Kidney glomerular epithelial cell (primary cell): ENCODE data around the gene CASP8.
"Not testable (repeated sequence)": the region's sequence is repeated elsewhere in the genome, so short reads cannot be mapped to it uniquely, and the experiment has no call there.

Experiments
- DNase-seq: peaks from one replicate; lab custom pipeline; 2025; lab: John Stamatoyannopoulos, UW

Gene CASP8

DNA sequence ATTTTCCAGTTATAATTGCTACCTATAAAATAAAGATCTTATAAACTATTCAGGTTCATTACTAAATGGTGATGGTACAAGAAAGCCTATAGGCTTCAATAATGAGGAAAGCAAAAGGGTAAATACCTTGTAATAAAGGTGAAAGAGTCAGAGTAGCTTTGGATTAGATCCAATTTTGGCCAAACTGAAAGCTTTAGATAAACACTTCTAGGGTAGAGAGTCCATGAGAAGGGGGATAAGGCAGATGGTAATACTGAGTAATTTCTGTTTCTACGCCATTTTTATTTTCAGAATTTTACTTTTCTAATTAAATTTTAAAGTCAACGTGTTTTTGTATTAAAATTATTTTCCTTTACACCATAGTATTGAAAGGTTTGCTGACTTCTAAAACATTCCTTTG, 9.4 kb downstream of the CASP8 start:
- no peak for DNase-seq

DNA sequence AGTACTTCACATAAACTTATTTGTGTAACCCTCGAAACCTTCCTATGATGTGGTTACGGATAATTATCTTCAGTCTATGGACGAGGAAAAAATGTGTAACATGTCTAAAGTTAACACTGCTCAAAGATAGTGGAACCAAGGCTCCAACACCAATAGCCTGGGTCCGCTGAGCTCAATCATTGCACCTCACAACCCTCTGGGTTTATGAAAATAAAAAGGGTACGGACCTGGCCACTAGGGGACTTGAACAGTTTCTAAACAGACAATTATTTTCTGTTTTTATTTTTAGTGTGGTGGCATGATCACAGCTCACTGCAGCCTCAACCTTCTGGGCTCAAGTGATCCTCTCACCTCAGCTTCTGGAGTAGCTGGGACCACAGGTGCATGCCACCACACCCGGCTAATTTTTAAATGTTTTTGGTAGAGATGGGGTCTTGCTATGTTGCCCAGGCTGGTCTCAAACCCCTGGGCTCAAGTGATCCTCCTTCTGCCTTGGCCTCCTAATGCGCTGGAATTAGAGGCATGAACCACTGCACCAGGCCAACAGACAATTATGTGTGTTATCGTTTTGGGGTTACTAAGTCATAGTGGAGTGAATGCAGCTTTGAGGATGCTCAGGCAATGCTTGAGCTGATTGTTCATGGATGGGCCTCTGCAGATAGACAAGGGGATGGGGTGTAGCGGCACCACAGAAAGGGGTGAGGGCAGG, 10.1 kb downstream of the CASP8 start:
- DNase-seq: no peak

DNA sequence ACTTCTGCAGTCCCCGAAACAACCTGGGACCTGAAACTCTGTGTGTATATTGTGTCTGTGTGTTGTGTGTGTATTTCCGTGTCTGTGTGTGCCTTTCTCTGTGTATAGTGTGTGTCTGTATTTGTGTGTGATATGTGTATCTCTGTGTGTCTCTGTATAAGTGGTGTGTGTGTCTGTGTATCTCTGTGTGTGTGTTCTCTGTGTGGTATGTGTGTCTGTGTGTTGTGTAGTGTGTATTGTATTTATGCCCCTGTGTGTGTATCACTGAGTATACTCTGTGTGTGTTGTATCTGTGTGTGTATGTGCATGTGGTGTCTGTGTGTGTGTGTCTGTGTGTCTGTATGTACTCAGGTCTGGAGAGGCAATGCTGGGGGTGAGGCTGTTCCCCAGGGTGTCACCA, 11.6 kb downstream of the CASP8 start:
- no peak for DNase-seq

GRCh38 chr2:201273330-201273983, 13.1 kb downstream of the CASP8 start:
- no peak for DNase-seq

- no peak for DNase-seq
These were observed 14.7 kb downstream of the CASP8 start for GRCh38 chr2:201275069-201275468.

GRCh38 chr2:201275990-201276389, 15.7 kb downstream of the CASP8 start:
- DNase-seq: no peak

- no peak for DNase-seq
These were observed 16.2 kb downstream of the CASP8 start for GRCh38 chr2:201276511-201276910.

DNA sequence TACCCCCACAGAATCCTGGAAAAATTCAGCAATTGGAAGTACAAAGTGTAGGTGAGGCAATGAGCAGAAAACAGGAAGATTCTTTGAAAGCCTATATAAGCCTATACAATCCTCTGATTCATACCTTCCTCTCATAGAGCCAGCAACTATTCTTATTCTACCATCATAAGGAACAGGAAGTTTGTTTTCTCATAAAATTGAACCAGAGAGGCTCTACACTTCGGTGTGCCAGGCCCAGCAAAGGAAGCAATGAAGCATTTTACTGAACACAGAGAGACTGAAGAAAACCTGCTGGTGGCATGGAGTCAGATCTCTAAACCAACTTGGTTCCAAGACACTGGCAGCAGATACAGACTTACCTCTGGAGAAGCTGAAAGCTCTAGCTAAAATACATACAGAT, 18.7 kb downstream of the CASP8 start:
- DNase-seq: no peak

GRCh38 chr2:201280191-201281040, 20.1 kb downstream of the CASP8 start:
- no peak for DNase-seq

GRCh38 chr2:201285499-201285898, 25.2 kb downstream of the CASP8 start:
- no peak for DNase-seq

GRCh38 chr2:201290457-201291148, 30.3 kb downstream of the CASP8 start:
- not testable (repeated sequence) for DNase-seq

- no peak for DNase-seq
These were observed 38.2 kb downstream of the CASP8 start for GRCh38 chr2:201298462-201299052.

- not testable (repeated sequence) for DNase-seq
These were observed 39.6 kb downstream of the CASP8 start for GRCh38 chr2:201299929-201300328.

GRCh38 chr2:201307876-201308275, 47.5 kb downstream of the CASP8 start:
- DNase-seq: no peak

GRCh38 chr2:201308914-201309313, 48.6 kb downstream of the CASP8 start:
- DNase-seq: no peak

DNA sequence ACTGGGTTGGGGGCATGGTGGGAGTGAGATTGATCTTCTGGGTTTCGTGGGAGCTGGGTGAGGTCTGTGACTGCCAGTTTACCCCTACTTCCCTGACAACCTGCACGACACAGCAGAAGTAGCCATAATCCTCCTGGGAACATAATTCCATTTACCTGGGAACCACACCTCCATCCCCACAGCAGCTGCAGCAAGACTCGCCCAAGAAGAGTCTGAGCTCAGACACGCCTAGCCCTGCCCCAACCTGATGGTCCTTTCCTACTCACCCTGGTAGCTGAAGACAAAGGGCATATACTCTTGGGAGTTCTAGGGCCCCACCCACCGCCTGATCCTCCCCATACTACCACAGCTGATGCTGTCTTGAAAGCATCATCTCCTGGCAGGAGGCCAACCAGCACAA, 53.0 kb downstream of the CASP8 start:
- DNase-seq: no peak

DNA sequence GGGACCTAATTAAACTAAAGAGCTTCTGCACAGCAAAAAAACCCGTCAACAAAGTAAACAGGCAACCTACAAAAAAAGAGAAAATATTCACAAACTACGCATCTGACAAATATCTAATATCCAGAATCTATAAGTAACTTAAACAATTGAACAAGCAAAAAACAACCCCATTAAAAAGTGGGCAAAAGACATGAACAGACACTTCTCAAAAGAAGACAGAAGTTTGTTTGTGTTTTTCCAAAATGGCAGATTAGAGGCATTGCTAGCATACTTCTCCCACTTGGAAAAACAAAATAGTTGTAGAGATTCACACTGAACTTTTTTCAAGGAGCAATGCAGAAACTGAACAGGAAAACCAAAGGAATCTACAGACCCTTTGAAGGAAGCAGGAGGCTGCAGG, 59.2 kb downstream of the CASP8 start:
- no peak for DNase-seq

- no peak for DNase-seq
These were observed 59.9 kb downstream of the CASP8 start for GRCh38 chr2:201320257-201320656.

DNA sequence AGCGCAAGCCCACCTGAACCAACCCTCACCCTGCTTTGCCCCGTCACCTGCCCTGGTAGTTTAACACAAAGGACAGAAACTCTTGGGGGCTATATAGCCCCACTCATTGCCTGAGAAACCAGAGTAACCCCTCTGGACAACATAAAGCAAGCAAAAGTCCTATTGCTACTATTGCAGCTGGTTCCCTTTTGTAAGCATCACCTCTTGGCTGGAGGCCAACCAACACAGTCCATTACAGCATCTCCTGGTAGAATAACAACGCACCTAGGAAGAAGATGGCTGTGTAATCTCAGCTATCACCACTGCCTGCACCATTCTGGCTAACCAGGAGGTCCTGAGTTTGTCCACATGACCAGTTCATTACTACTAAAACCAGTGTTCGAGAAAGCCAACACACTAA, 60.4 kb downstream of the CASP8 start:
- no peak for DNase-seq

- no peak for DNase-seq
These were observed 62.4 kb downstream of the CASP8 start for GRCh38 chr2:201322772-201323171.

DNA sequence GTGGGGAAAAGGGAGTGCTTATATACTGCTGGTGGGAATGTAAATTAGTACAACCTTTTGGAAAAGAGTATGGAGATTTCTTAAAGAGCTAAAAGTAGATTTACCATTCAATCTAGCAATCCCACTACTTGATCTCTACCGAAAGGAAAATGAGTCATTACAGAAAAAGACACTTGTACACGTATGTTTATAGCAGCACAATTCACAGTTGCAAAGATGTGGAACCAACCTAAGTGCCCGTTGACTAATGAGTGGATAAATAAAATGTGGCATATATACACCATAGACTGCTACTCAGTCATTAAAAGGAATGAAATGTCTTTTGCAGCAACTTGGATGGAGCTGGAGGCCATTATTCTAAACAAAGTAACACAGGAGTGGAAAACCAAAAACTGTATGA, 67.3 kb downstream of the CASP8 start:
- no peak for DNase-seq

- DNase-seq: no peak
These were observed 69.1 kb downstream of the CASP8 start for GRCh38 chr2:201329409-201329808.
